HL-60 (cell line): Measurements from ENCODE around the gene DDX27.

ENCODE experiments used
- DNase-seq, 2 experiments: peaks; one replicate each; pipeline ENCODE4 v3.0.0-alpha.2; 2010 to 2020; ENCODE audit warnings: low read depth in 1 of 2, low spot score in 1 of 2
- H3K27ac ChIP-seq: fragments of 250-450 bp; sonication (Bioruptor Pico); replicated peaks from 2 replicates; pipeline ENCODE4 v1.5.1; 2020; ENCODE audit warnings: mild to moderate bottlenecking, moderate library complexity
- H3K27me3 ChIP-seq: fragments of 250-450 bp; sonication (Bioruptor Pico); 2 replicates; pipeline ENCODE4 v1.5.1; 2021; ENCODE audit warnings: mild to moderate bottlenecking, moderate library complexity; ENCODE audit not compliant: insufficient read depth, poor library complexity, severe bottlenecking
- H3K4me3 ChIP-seq: replicated peaks from 2 replicates; pipeline ENCODE4 v1.5.1; 2011; ENCODE audit warnings: mild to moderate bottlenecking, control low read depth, low read length; ENCODE audit not compliant: insufficient read depth
- CTCF ChIP-seq: IDR thresholded peaks from one replicate; pipeline ENCODE4 v1.5.1; 2011; ENCODE audit warnings: low read length, control low read depth, inconsistent platforms; ENCODE audit not compliant: insufficient read depth
- GABPA ChIP-seq: IDR thresholded peaks from 2 replicates; pipeline ENCODE4 v1.6.1; 2012; ENCODE audit warnings: low read depth
- POLR2AphosphoS5 ChIP-seq: IDR thresholded peaks from 2 replicates; pipeline ENCODE4 v1.6.1; 2012; ENCODE audit warnings: low read depth
- REST ChIP-seq: IDR thresholded peaks from 2 replicates; pipeline ENCODE4 v1.6.1; 2012; ENCODE audit warnings: low read depth; ENCODE audit not compliant: insufficient replicate concordance
- SPI1 ChIP-seq: IDR thresholded peaks from 2 replicates; pipeline ENCODE4 v1.6.1; 2012; ENCODE audit warnings: low read depth, mild to moderate bottlenecking, borderline replicate concordance

Gene DDX27

GRCh38 chr20:49275216-49275615, 56.0 kb downstream of the DDX27 start:
- no peak for DNase-seq
- Histone ChIP-seq H3K4me3 (no peak overlapping the region), H3K27me3 (no peaks in the 10 kb centered on the region), H3K27ac (no peak overlapping the region)
- no peak for TF ChIP-seq CTCF
- no peak for TF ChIP-seq REST
- TF ChIP-seq POLR2AphosphoS5, result no peak
- no peak for TF ChIP-seq SPI1
- no peak for TF ChIP-seq GABPA

- DNase-seq, result no peak
- Histone ChIP-seq H3K27me3 (no peaks in the 10 kb centered on the region), H3K27ac (no peak overlapping the region), H3K4me3 (no peak overlapping the region)
- TF ChIP-seq GABPA, result no peak
- TF ChIP-seq SPI1, result no peak
These were observed 56.4 kb downstream of the DDX27 start for GRCh38 chr20:49275636-49276035.

- TF ChIP-seq SPI1 (peak; percentile 71; the same call in 1 of the 2 replicates), GABPA (no peak), REST (no peak), POLR2AphosphoS5 (no peak), CTCF (no peak)
- peak overlapping the region; percentile 97 for H3K4me3 ChIP-seq
- DNase-seq, result peak in 1 of 2 experiments; percentile 56
- H3K27ac ChIP-seq, result peak overlapping the region; percentile 96
- H3K27me3 ChIP-seq, result no peaks in the 10 kb centered on the region
These were observed 57.1 kb downstream of the DDX27 start for GRCh38 chr20:49276161-49276960.

- H3K27me3 ChIP-seq, result no peaks in the 10 kb centered on the region
- H3K4me3 ChIP-seq, result peak overlapping the region; percentile 97
- H3K27ac ChIP-seq, result peak overlapping the region; percentile 96
- TF ChIP-seq CTCF (no peak), GABPA (no peak), REST (peak; percentile 44), POLR2AphosphoS5 (no peak), SPI1 (no peak)
- DNase-seq, result peak in 1 of 2 experiments; percentile 17
These were observed 58.0 kb downstream of the DDX27 start for GRCh38 chr20:49276961-49277785.
